EL (cell line): ENCODE results near the gene ANAPC1.
"Not testable (repeated sequence)": the region's sequence is repeated elsewhere in the genome, so short reads cannot be mapped to it uniquely, and the experiment has no call there.

Experiments
- DNase-seq: peaks from one replicate; pipeline ENCODE4 v3.0.0-alpha.2; 2016

The ANAPC1 gene, protein sequence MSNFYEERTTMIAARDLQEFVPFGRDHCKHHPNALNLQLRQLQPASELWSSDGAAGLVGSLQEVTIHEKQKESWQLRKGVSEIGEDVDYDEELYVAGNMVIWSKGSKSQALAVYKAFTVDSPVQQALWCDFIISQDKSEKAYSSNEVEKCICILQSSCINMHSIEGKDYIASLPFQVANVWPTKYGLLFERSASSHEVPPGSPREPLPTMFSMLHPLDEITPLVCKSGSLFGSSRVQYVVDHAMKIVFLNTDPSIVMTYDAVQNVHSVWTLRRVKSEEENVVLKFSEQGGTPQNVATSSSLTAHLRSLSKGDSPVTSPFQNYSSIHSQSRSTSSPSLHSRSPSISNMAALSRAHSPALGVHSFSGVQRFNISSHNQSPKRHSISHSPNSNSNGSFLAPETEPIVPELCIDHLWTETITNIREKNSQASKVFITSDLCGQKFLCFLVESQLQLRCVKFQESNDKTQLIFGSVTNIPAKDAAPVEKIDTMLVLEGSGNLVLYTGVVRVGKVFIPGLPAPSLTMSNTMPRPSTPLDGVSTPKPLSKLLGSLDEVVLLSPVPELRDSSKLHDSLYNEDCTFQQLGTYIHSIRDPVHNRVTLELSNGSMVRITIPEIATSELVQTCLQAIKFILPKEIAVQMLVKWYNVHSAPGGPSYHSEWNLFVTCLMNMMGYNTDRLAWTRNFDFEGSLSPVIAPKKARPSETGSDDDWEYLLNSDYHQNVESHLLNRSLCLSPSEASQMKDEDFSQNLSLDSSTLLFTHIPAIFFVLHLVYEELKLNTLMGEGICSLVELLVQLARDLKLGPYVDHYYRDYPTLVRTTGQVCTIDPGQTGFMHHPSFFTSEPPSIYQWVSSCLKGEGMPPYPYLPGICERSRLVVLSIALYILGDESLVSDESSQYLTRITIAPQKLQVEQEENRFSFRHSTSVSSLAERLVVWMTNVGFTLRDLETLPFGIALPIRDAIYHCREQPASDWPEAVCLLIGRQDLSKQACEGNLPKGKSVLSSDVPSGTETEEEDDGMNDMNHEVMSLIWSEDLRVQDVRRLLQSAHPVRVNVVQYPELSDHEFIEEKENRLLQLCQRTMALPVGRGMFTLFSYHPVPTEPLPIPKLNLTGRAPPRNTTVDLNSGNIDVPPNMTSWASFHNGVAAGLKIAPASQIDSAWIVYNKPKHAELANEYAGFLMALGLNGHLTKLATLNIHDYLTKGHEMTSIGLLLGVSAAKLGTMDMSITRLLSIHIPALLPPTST (N-terminal part only)

DNA sequence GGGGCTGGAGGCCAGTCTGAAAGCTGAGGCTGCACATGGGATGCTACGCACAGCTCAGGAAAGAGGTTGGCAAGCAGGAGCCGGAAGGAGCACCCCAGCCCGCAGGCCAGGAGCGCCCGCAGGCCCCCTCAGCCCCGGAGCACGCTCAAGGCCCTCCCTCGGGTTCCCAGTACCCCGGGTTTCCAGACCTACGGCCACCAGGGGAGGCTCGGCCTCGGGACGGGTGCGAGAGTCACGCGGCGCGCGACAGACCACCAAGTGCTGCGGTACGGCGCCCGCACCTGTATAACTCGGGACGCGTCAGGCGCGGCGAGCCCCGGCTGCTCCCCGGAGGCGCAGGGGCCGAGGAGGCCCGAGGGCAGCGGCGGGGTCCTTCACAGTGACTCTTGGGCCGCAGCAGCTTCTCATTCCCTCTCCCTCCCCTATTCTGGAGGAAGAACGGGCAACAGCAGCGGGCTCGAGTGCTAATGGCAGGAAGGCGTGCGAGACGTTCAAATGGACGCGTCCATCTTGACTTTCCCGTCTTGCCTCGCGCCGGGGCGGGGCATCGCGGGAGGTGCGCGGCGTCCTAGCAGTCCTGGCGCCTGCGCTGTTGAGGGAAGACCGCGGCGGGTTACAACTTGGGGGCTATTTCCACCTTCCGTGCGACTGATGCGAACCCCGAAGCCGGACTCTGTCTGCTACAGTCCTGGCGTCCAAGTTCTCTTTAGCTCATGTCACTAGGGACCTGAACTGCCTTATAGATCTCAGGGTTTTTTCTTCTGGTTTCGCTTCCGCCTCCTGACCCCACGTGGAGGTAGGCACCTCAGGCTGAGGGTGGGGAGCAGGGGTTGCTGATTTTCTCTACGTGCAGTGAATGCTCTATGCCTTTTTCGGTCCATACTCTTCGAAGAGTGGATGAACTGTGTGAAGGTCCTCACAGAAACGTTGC lies at the start of gene ANAPC1:
Gene ANAPC1, minus strand, starts transcription at position 533 of the 931 bp plus-strand sequence. CDS start 3,368 bp downstream, outside the sequence.
- peak; percentile 83 for DNase-seq

DNA sequence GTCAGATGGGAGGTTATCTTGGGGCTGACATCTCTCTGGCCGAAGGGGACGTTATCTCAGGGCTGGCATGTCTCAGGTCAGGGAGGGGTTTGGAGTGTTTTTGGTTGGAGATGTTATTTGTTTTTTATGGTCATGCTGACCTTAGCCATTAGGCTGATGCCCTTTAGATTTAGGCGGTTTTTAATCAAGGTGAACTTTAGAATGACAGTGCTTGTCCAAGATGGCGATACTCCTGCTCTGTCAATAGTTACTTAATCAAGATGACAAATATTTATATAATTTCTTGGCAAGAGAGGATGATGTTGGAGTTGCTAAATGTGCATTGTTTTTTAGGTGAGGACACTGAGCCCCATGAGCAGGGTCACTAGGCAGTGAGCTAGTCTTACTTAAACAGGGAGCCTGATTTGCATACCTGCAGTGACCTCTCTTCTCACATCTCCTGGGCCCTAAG lies 48.9 kb upstream of the ANAPC1 start:
- DNase-seq = no peak

DNA sequence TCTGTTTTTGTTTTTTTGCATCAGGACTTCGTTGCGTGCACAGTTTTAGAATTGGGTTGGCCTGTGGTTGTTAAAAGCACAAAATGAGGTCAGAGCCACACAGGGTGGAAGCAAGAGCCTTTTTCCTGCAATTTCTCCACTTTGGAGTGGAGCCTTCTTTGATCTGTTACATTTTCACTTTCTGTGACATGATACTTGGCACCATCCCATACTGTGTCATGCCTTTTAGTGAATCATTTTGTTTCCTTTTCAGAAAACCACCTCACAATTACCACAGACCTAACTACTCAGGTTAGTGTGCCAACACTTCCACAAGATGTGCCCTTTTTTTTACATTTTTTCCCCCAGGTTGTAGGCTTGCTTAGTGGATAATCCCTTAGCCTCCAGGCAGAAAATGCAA lies 46.9 kb upstream of the ANAPC1 start:
- DNase-seq = peak; percentile 56

DNA sequence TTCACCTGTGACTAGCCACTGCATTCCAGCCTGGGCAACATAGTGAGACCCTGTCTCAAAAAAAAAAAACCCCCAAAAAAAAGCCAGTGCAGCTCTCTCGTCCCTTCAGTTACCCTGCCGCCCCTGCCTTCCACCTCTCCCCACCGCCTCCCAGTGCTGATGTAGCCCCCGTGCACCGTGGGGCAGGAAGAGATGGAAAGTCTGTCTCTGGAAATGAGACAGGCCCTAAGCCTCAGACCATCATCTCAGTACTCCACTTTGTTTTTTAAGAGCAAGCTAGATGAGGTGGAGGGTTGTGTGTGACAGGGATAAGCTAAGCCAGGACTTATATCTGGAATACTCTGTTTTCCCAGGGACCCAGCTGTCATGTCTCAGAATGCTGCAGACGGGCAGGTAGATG lies 46.4 kb upstream of the ANAPC1 start:
- no peak for DNase-seq

DNA sequence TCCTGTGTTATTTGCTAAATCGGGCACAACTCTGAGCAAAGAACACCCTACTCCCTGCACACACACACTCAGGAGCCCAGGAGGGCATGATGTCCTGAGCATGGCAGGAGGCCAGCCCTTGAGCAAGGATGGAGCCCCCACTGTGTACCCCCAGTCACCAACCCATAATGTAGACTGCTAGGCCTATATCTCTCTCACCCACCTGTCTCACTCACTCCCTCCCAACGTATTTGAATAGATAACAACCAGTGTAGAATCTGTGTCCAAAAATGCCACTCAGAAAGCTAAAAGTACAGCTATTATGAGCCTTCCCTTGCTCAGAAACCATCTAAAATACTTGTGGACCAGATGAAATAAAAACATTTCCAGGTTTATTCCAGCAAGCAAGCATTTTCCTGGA lies 43.7 kb upstream of the ANAPC1 start:
- DNase-seq = no peak

DNA sequence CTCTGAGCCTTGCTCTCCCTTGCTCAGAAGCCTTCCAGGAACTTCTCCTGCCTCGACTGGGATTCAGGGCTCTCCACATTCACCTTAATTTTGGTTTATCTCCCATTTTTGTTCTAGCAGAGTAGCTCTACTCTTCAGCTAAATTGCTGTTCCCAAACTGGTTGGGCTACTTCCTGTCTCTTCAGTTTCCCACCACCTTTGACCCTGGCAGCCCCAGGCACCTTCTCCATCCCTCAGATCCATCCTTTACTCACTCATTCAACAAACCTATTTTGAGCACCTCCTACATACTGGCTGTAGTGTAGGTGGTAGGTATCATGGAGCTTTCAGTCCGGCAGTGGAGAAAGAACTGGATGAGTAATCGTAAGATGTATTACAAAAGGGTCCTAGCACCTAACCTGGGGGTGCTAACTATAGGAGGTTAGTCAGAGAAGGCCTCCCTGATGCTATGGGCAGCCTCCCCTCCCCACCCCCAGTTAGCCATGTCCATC lies 40.7 kb upstream of the ANAPC1 start:
- DNase-seq = no peak

DNA sequence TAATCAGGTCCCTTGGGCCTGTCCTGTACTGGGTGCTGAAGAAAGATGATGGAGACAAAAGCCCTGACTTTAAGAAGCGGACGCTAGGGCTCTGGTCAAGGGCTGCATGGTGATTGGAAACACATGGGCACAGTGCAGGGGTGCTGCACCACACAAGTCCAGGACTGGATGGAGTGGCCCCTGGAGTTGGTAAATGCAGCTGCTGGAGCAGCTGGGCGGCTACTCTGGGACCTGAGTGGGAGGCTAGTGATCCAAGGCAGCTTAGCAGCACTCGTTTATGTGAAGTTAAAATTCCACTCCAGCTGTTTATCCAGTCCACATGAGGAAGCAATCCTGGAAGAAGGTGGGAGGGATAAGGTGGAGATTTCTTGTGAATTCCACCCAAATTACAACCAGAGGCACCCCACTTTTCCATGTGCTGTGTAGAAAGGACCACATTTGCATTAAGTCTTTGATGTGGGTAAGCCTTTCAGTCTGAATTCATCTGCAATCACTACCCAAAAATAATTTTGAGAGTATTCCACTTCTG lies 39.3 kb upstream of the ANAPC1 start:
- no peak for DNase-seq

DNA sequence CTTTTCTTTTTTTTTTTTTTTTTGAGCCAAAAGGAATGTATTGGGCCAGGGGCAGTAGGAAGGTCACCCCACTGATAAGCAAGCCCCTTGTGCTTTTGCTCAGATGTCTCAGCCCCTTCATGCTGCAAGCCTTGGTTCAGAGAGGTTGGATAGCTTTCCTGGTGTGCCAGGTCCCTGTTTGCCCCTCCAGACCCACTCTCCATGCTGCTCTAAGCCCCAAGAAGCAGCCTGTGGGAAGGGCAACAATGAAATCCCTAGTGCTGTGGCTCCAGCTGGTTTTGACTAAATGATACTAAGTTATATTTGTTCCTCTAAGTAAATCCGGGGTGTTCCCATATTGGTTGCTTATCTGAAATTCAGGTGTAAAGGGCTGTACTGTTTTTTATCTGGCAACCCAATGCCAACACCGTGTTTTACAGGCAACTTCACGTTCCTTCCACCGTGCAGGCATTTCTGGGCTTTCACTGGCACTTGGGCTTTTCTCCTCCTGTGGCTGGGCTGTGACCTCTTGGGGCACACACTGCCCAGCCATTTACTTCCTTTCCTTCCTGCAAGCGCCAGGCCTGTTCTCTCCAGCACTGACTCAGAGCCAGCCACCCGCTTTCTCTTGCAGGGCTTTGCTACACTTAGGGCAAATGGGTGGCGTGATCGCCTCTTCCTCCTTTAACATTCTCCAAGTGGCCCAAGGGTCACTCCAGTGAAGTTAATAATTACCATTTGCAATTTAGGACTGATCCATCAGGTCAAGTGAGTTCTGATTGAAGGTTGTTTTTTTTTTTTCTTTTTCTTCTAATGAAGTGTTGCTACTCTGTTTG lies 36.0 kb upstream of the ANAPC1 start:
- DNase-seq = peak; percentile 31

DNA sequence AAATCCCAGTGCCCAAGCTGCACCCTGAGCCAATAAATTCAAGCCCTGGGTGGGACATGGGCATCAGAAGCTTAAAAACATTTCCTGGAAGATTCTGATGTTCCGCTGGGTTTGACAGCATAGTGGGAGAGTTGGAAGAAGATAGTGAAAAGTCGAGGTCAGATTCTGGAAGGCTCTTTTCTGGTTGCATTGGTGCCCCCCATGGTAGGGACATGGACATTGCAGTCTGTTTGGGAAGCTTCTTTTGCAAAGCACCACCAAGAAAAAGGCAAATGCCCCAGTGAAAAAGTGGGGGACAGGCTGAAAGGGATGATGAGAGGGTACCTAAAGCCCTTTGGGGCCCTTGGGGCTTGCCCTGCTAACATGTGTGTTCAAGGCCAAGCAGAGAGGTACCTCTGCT lies 35.4 kb upstream of the ANAPC1 start:
- DNase-seq = no peak

DNA sequence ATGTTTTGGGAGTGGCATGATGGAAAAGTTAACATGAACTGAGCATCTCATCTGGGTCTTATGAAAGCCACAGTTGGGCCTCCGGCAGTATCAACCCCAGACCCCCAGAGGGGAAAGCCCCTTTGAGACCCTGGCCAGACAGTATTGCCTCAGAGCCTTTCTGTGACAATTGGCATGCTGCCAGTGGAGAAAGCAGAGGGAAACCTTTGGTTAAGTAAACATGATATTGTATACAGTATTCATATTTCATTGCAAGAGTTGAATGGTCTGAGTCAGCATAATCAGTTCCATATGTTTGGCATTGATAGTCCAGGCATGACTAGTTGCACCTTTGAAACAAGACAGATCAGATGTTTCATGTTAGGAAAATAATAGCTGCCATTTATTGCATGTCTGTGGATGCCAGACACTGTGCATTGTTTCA lies 34.4 kb upstream of the ANAPC1 start:
- DNase-seq = peak; percentile 82

DNA sequence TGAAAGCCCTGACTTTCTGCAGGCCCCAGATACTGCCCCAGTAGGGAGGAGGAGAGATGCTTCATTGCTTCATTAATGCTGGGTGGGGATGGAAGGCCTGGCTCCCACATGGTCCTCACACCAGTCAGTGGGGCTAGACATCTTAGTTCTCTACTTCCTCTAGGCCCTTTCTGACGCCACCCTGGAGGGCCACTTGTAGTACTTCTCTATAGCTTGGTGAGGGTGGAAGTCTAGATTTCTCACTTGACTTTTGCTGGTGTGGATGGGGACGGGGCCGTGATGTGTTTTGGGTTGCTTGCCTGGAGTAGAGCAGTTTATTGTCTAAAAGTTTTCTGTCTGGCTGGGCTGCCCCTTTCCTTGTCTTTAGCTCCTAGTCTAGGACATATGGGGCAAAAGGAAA lies 33.1 kb upstream of the ANAPC1 start:
- no peak for DNase-seq

DNA sequence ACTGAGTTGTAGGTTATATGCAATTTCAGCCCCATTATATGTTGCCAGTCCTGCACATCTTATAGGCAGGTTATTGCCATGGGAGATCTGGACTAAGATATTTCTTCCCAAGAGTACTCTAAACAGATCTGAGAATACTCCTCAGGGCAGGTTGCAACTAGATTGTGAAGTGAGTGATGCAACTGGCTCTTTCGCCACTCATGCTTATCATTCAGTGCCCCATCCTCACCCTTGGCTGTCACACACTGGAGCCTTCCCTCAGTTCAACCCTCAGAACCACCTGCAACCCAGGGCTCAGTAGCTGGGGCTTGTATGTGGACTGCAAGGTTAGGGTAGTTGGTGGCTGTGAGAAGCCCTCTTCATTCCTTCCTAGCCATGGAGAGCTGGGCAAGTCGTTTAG lies 28.6 kb upstream of the ANAPC1 start:
- DNase-seq = no peak

DNA sequence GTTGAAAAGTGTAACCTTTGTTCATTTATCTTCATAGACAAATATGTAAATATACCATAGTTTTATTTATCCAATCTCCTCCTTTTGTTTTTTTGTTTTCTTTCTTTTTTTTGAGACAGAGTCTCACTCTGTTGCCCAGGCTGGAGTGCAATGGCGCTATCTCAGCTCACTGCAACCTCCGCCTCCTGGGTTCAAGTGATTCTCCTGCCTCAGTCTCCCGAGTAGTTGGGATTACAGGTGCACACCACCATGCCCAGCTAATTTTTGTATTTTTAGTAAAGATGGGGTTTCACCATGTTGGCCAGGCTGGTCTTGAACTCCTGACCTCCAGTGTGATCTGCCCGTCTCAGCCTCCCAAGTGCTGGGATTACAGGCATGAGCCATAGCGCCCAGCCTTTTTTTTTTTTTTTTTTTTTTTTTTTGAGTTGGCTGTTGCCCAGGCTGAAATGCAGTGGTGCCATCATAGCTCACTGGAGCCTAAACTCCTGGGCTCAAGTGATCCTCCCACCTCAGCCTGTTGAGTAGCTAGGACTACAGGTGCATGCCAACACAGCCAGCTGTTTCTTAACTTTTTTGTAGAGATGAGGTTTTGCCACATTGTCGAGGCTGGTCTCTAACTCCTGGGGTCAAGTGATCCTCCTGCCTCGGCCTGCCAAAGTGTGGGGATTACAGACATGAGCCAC lies 27.4 kb upstream of the ANAPC1 start:
- DNase-seq = not testable (repeated sequence)

DNA sequence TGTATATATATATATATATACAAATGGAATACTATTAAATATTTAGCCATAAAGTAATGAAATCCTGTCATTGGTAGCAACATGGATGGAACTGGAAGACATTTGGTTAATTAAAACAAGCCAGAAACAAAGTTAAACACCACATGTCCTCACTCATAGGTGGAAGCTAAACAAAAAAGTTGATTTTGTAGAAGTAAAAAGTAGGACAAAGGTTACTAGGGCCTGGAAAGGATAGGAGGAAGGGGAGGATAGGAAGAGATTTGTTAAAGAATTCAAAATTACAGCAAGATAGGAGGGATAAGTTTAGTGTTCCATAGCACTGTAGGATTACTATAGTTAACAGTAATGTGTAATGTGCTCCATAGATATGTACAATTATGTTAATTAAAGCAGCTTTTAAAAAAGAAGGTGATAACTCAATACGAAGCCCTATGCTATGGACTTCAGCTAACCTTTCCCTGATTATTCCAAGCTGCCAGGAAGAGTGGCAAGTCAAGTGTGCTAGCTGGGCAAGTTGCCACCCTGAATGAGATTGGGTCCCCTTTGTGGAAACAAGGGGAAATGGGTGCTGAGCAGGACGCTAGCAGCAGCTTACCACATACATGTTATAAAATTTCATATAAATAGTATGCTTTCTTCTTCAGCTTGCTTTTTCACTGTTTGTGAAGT lies 26.8 kb upstream of the ANAPC1 start:
- DNase-seq = no peak

DNA sequence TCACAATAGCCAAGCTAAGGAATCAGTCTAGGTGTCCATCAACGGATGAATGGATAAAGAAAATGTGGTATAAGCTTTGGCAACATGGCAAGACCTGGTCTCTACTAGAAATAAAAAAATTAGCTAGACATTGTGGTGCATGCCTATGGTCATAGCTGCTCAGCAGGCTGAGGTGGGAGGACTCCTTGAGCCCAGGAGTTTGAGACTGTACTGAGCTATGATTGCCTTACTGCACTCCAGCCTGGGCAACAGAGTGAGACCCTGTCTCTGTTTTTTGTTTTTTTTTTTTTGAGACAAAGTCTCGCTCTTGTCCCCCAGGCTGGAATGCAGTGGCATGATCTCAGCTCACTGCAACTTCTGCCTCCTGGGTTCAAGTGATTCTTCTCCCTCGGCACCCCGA lies 26.0 kb upstream of the ANAPC1 start:
- not testable (repeated sequence) for DNase-seq

DNA sequence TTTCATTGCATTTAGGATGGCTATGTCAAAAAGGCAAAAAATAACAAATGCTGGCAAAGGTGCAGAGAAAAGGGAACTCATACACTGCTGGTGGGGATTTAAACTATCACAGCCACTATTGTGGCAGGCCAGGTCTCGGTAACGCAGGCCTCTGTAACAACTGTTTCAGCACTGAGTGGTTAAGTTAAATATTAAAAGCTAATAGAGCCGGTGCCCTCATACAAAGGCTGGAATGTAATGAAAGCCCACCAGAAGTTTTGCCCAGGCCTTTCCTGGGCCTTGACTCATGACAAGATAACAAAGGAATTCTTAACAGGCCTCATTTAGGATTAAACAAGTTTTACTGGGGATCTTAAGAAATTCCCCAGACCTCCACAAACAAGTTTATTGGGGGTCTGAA lies 25.1 kb upstream of the ANAPC1 start:
- DNase-seq = no peak

DNA sequence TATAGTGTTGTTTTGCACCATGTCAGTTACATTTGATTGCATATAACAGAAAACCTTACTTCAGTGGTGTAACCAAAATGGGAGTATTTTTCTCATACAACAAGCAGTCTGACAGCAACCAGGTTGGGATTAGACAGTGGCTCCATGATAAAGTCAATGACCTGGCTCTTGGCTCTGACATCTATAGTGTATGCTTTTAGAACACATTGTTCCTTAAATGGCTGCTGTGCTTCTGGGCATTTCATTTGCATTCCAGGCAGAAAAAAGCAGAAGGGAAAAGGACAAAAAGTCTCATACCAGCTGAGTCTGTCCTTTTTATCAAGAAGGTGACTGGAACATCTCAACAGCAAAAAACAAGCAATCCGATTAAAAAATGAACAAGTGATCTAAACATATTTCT lies 24.6 kb upstream of the ANAPC1 start:
- DNase-seq = no peak

DNA sequence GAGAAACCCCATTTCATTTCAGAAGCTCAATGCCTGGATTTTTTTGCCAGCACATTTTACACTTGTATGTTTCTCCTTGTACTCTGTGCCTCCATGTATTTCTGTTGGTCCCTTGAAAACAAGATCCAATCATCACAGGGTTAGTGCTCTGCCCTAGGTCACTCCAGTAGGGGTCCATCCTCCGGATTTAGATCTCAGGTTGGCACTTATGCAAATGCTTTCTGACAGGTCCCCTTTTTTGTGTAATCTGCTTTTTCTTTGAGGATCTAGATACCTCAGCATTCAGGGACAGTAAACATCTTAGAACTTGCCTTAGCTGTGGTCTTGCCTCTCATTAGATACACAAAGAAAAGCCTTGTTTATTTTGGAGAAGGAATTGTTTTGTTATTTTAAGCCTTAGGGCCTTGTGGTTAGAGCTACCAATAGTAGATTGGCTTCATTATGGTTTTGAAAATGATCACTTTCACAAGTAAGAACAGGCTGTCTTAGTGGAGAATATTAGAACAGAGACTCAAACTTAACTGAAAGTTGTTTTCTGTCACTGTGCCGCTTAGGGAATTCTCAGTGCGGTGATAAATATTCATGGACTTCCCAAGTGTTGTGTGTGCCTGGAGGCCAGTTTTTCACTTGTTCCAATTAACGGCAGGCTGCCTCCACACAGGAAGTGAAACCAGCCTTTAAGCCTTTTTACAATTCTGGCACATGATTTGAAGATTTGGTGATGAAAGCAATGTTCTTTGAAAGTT lies 22.2 kb upstream of the ANAPC1 start:
- peak; percentile 32 for DNase-seq

DNA sequence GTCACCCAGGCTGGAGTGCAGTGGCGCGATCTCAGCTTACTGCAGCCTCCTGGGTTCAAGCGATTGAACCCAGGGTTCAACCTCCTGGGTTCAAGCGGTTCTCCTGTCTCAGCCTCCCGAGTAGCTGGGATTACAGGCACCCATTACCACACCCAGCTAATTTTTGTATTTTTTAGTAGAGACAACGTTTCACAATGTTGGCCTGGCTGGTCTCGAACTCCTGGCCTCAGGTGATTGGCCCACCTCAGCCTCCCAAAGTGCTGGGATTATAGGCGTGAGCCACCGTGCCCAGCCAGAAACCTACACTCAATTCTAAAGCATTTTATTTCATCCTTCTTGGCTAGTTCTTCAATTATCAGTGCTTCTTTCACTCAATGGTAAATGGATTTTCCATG lies 21.5 kb upstream of the ANAPC1 start:
- DNase-seq = not testable (repeated sequence)
